Peyer's patch (tissue), 4 donors: ENCODE measurements around the gene CABP5. TPM values are rescaled to one million over a fixed set of nuclear protein-coding genes. Genes with fewer than 3 reads are reported as not detected.
"Not testable (repeated sequence)": the region's sequence is repeated elsewhere in the genome, so short reads cannot be mapped to it uniquely, and the experiment has no call there.

ENCODE experiments used
- DNase-seq, 3 donors: peaks; one replicate each; pipeline ENCODE4 v3.0.0-alpha.2; 2017 to 2019
- H3K27ac ChIP-seq, 4 donors: fragments of 200-600 bp; sonication (generic); one replicate each; pipeline ENCODE4 v1.5.1; 2016 to 2019
- H3K27me3 ChIP-seq, 2 donors: fragments of 200-600 bp; sonication (generic); one replicate each; pipeline ENCODE4 v1.5.1; 2019
- H3K36me3 ChIP-seq, 3 donors: fragments of 200-600 bp; sonication (generic); one replicate each; pipeline ENCODE4 v1.5.1; 2016 to 2019
- H3K4me1 ChIP-seq, 4 donors: fragments of 200-600 bp; sonication (generic); one replicate each; pipeline ENCODE4 v1.5.1; 2016 to 2019
- H3K4me3 ChIP-seq, 4 donors: fragments of 200-600 bp; sonication (generic); 1 replicate in 3 of 4; 2 replicates in 1 of 4; pipeline ENCODE4 v1.5.1; 2016 to 2019; ENCODE audit warnings: mild to moderate bottlenecking in 1 of 4
- H3K9me3 ChIP-seq, 4 donors: fragments of 200-600 bp; sonication (generic); one replicate each; pipeline ENCODE4 v1.5.1; 2016 to 2019; ENCODE audit warnings: mild to moderate bottlenecking in 1 of 4
- CTCF ChIP-seq, 6 experiments: fragments of 450-650 bp in 4 of 6; fragments of 200-600 bp in 2 of 6; sonication (generic) in 1 of 6; IDR thresholded peaks; one replicate each; pipeline ENCODE4 v1.5.1; 2017 to 2019; ENCODE audit warnings: antibody characterized with exemption in 6 of 6, mild to moderate bottlenecking in 3 of 6, moderate library complexity in 1 of 6
- POLR2A ChIP-seq, 2 donors: fragments of 450-650 bp; IDR thresholded peaks; one replicate each; pipeline ENCODE4 v1.5.1; 2017; ENCODE audit warnings: antibody characterized with exemption in 2 of 2, mild to moderate bottlenecking in 2 of 2, moderate library complexity in 2 of 2
- total RNA-seq, 4 donors: library from RNA; depleted of rRNA; stranded (reverse); fragments of >200 nt; gene quantifications; one replicate each; pipeline ENCODE4 v1.1.0, GENCODE V29; 2016

The CABP5 gene
- not detected for total RNA-seq

GRCh38 chr19:48043675-48044258 lies at the start of gene CABP5:
TSS of gene CABP5 (minus strand) at chr19:48044079. CDS start at chr19:48043922, 157 bp downstream.
- TF ChIP-seq POLR2A (IDR thresholded peaks at IDR 0.05) (no peak), CTCF (IDR thresholded peaks at IDR 0.05) (no peak)
- Histone ChIP-seq H3K4me3 (no peak within 1 kb of the TSS), H3K4me1 (no peaks in the 10 kb centered on the region), H3K9me3 (no peaks in the 10 kb centered on the region), H3K36me3 (no peaks in the 10 kb centered on the region), H3K27me3 (no peaks in the 10 kb centered on the region), H3K27ac (no peak within 1 kb of the TSS)
- no peak for DNase-seq

- H3K4me1 ChIP-seq, H3K27me3 ChIP-seq, DNase-seq, H3K36me3 ChIP-seq, H3K4me3 ChIP-seq, H3K27ac ChIP-seq, H3K9me3 ChIP-seq: not testable (repeated sequence)
Observed at GRCh38 chr19:48091111-48091718, 47.3 kb upstream of the CABP5 start.

GRCh38 chr19:48090281-48090802 lies 46.5 kb upstream of the CABP5 start:
- no peak for DNase-seq

GRCh38 chr19:48088991-48089390 lies 45.1 kb upstream of the CABP5 start:
- H3K27ac ChIP-seq, DNase-seq, H3K9me3 ChIP-seq, H3K4me3 ChIP-seq, H3K36me3 ChIP-seq, H3K4me1 ChIP-seq, H3K27me3 ChIP-seq: not testable (repeated sequence)

More at GRCh38 chr19:48090281-48090802, 46.5 kb upstream of the CABP5 start:
- Histone ChIP-seq H3K27me3 (no peaks in the 10 kb centered on the region), H3K4me3 (no peak overlapping the region), H3K4me1 (peaks cover 0 to 4% (median 0%) of the 10 kb centered on the region in 4 donors), H3K36me3 (peaks cover 0 to 4% (median 0%) of the 10 kb centered on the region in 3 donors), H3K27ac (no peak overlapping the region), H3K9me3 (no peaks in the 10 kb centered on the region)
- no peak for TF ChIP-seq CTCF (IDR thresholded peaks at IDR 0.05)
- no peak for TF ChIP-seq POLR2A (IDR thresholded peaks at IDR 0.05)

GRCh38 chr19:48085904-48086864 lies 42.3 kb upstream of the CABP5 start:
- DNase-seq: no peak

More at GRCh38 chr19:48085904-48086864, 42.3 kb upstream of the CABP5 start:
- Histone ChIP-seq H3K4me3 (no peak overlapping the region), H3K4me1 (peaks cover 0 to 4% (median 0%) of the 10 kb centered on the region in 4 donors), H3K27ac (no peak overlapping the region), H3K27me3 (no peaks in the 10 kb centered on the region), H3K9me3 (peaks cover 0 to 6% (median 0%) of the 10 kb centered on the region in 4 donors), H3K36me3 (no peaks in the 10 kb centered on the region)
- no peak for TF ChIP-seq CTCF (IDR thresholded peaks at IDR 0.05)
- no peak for TF ChIP-seq POLR2A (IDR thresholded peaks at IDR 0.05)
